CD4-positive, alpha-beta T cell (primary cell): ENCODE results near the gene RAD9A. TPM values are rescaled to one million over a fixed set of nuclear protein-coding genes. Genes with fewer than 3 reads are reported as not detected.

Source experiments
- ATAC-seq: fragments of 200-7000 bp; cut with Tn5 transposase; one replicate; pipeline ENCODE4 v1.10.0; 2022; ENCODE audit warnings: mild to moderate bottlenecking; ENCODE audit not compliant: poor library complexity
- CTCF ChIA-PET: fragments of 350-600 bp; sonication (Branson Sonifier 250); formaldehyde crosslinking; loops from one replicate; lab custom pipeline; 2021; ENCODE audit warnings: antibody characterized with exemption, inconsistent platforms; lab: Charles Lee
- POLR2A ChIA-PET: fragments of 350-600 bp; sonication (Branson Sonifier 250); formaldehyde crosslinking; loops from one replicate; lab custom pipeline; 2021; ENCODE audit warnings: antibody characterized with exemption, inconsistent platforms; lab: Charles Lee
- DNase-seq, 14 experiments: peaks; one replicate each; pipeline ENCODE4 v3.0.0-alpha.2; 2013 to 2020; ENCODE audit warnings: mixed read lengths in 2 of 14
- H3K27ac ChIP-seq, 2 donors: one replicate each; pipeline versions ENCODE4 v1.5.1 to v1.7.0; 2013; ENCODE audit warnings: low read length in 2 of 2, low read depth in 1 of 2, mild to moderate bottlenecking in 1 of 2
- H3K27me3 ChIP-seq, 2 experiments: 1 replicate in 1 of 2; 2 replicates in 1 of 2; pipeline versions ENCODE4 v1.6.1 to v1.7.0; 2013; ENCODE audit warnings: low read length in 2 of 2, control low read depth in 1 of 2, mild to moderate bottlenecking in 1 of 2, moderate library complexity in 1 of 2; ENCODE audit not compliant: insufficient read depth in 2 of 2, control insufficient read depth in 1 of 2
- H3K36me3 ChIP-seq: one replicate; pipeline ENCODE4 v1.6.1; 2013; ENCODE audit warnings: low read length, control low read depth; ENCODE audit not compliant: insufficient read depth
- H3K4me1 ChIP-seq: one replicate; pipeline ENCODE4 v1.6.1; 2013; ENCODE audit warnings: low read length, control low read depth; ENCODE audit not compliant: insufficient read depth
- H3K4me3 ChIP-seq: one replicate; pipeline ENCODE4 v1.5.1; 2013; ENCODE audit warnings: mild to moderate bottlenecking, low read length, moderate library complexity
- H3K9me3 ChIP-seq, 2 experiments: 1 replicate in 1 of 2; 2 replicates in 1 of 2; pipeline versions ENCODE4 v1.6.1 to v1.7.0; 2013; ENCODE audit warnings: low read length in 2 of 2, mild to moderate bottlenecking in 2 of 2, control low read depth in 1 of 2, moderate library complexity in 1 of 2; ENCODE audit not compliant: control insufficient read depth in 1 of 2, insufficient read depth in 1 of 2
- H3K27ac Mint-ChIP-seq: one replicate; pipeline ENCODE4 v1.8.0; 2020; ENCODE audit warnings: mixed read lengths
- H3K27me3 Mint-ChIP-seq: one replicate; pipeline ENCODE4 v1.8.0; 2021; ENCODE audit warnings: mixed read lengths
- H3K36me3 Mint-ChIP-seq: one replicate; pipeline ENCODE4 v1.8.0; 2021; ENCODE audit warnings: low read depth, mixed read lengths
- H3K4me1 Mint-ChIP-seq: one replicate; pipeline ENCODE4 v1.8.0; 2021; ENCODE audit warnings: low read depth, mixed read lengths
- H3K4me3 Mint-ChIP-seq: one replicate; pipeline ENCODE4 v1.8.0; 2020; ENCODE audit warnings: mild to moderate bottlenecking, mixed read lengths
- H3K9me3 Mint-ChIP-seq: one replicate; pipeline ENCODE4 v1.8.0; 2020; ENCODE audit warnings: mixed read lengths
- intact Hi-C, 2 experiments: fragments of 100-400 bp; cut with DNase I in 1 of 2; cut with micrococcal nuclease in 1 of 2; formaldehyde crosslinking; loops; one replicate each; pipeline versions ENCODE4 v1.15.1 to v1.9.0; 2023 to 2025; cut with DNase I, micrococcal nuclease
- total RNA-seq, 174 experiments: library from RNA in 2 of 174; stranded (reverse) in 2 of 174; gene quantifications; one replicate each; pipeline ENCODE4 v1.2.3 and lab custom pipeline; 2021 to 2026
- TF ChIP-seq, protein P1 (sequence below): fragments of 200-600 bp; IDR thresholded peaks from one replicate; pipeline ENCODE4 v1.8.0; 2022; ENCODE audit warnings: antibody characterized with exemption, mild to moderate bottlenecking

The RAD9A gene
- total RNA-seq, 2 experiments from 2014 or later, result 19.3 to 20.3 TPM

DNA sequence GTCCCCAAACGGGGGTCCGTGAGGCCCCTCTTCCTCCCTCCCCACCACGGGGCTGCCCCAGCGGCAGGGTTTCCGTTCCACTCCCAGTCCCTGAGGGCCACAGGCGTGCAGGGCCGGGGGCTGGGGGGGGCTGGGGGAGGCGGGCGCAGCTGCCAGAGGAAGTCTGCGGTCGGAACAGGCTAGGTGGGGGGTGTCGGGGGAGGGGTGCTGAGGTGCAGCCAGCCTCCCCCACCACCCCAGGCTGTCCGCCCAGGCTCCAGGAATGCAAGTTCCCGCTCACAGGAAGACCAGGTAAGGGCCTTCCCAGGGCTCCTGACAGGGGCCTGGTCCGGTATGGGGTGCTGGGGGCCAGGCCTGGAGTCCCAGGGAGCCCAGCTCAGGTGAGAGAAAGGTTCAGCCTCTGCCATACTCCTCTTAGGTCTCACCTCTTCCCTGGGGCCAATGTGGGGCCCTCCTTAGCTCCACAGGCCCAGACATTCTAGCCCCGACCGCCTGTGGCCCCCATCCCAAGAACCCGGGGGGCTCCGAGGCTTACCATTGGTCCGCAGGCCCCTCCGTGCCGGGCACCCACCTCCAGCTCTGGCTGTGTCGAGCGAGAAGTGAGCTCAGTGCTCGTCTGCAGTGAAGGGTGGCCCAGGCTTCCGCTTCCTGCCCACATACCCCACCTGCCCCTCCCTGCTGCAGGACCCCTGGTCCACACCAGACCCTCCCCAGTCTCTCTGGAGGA is 45.5 kb downstream of the RAD9A start, which contains the start of gene PTPRCAP:
Gene PTPRCAP (minus strand): TSS at position 601 of the 727 bp plus-strand sequence. CDS start 63 bp downstream, at position 538.
- Histone ChIP-seq H3K36me3 (peaks cover 40% of the 10 kb centered on the region), H3K9me3 (no peaks in the 10 kb centered on the region), H3K27ac (peak within 1 kb of the TSS; percentile 72 to 94), H3K4me3 (peak within 1 kb of the TSS; percentile 97), H3K27me3 (no peaks in the 10 kb centered on the region), H3K4me1 (peaks cover 81% of the 10 kb centered on the region)
- ChIA-PET CTCF (interaction anchor here (0.9 to 4.3 kb wide), 9 partner anchors 17 to 86 kb away, joined by 3 to 21 read pairs (median 4); partner anchors contain the start of genes PPP1CA, TBC1D10C and TMEM134), POLR2A (interaction anchor here (0.6 to 17.7 kb wide), 29 partner anchors 9 to 1016 kb away, joined by 3 to 411 read pairs (median 8); partner anchors contain the start of genes AIP, CABP4, CARNS1 and CDK2AP2)
- peak; percentile 57 to 91 (median 82) for DNase-seq
- peak within 1 kb of the TSS; percentile 98 for H3K27ac Mint-ChIP-seq
- H3K4me1 Mint-ChIP-seq, result peaks cover 69% of the 10 kb centered on the region
- TF ChIP-seq, protein P1, sequence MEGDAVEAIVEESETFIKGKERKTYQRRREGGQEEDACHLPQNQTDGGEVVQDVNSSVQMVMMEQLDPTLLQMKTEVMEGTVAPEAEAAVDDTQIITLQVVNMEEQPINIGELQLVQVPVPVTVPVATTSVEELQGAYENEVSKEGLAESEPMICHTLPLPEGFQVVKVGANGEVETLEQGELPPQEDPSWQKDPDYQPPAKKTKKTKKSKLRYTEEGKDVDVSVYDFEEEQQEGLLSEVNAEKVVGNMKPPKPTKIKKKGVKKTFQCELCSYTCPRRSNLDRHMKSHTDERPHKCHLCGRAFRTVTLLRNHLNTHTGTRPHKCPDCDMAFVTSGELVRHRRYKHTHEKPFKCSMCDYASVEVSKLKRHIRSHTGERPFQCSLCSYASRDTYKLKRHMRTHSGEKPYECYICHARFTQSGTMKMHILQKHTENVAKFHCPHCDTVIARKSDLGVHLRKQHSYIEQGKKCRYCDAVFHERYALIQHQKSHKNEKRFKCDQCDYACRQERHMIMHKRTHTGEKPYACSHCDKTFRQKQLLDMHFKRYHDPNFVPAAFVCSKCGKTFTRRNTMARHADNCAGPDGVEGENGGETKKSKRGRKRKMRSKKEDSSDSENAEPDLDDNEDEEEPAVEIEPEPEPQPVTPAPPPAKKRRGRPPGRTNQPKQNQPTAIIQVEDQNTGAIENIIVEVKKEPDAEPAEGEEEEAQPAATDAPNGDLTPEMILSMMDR, result no peak
- intact Hi-C loops, result loop anchor here (1.0 to 2.0 kb wide), 6 partner anchors 9 to 70 kb away; partner anchors contain the start of genes PPP1CA (in 1 of the 2) and TMEM134 (in 1 of the 2)
- ATAC-seq, result peak; percentile 59
- H3K9me3 Mint-ChIP-seq, result no peaks in the 10 kb centered on the region
- peaks cover 60% of the 10 kb centered on the region for H3K36me3 Mint-ChIP-seq
- H3K4me3 Mint-ChIP-seq, result peak within 1 kb of the TSS; percentile 98
- no peaks in the 10 kb centered on the region for H3K27me3 Mint-ChIP-seq

DNA sequence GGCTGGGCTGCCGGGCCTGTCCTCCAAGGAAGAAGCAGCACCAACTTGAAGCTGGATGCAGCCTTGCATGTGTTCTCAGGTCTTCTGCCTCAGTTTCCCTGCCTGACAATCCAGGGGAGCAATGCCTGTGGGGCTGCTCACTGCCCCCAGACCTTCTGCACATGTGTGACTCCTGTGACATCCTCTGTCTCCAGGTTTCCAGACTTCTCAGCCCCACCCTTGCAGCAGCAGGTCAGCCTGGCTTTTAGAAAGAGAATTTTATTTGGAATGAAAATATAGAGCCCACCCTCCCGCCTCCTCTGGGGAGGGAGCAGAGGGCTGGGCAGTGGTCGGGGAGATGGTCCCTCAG is 46.0 kb downstream of the RAD9A start:
- Histone ChIP-seq H3K9me3 (no peaks in the 10 kb centered on the region), H3K4me1 (peaks cover 81% of the 10 kb centered on the region), H3K27ac (peak overlapping the region; percentile 72 to 94), H3K36me3 (peaks cover 35% of the 10 kb centered on the region), H3K27me3 (no peaks in the 10 kb centered on the region), H3K4me3 (peak overlapping the region; percentile 97)
- Mint-ChIP-seq H3K4me1 (peaks cover 69% of the 10 kb centered on the region), H3K36me3 (peaks cover 54% of the 10 kb centered on the region), H3K27ac (peak overlapping the region; percentile 98), H3K4me3 (peak overlapping the region; percentile 98), H3K9me3 (no peaks in the 10 kb centered on the region), H3K27me3 (no peaks in the 10 kb centered on the region)
- intact Hi-C loops, result loop anchor here (1.0 to 2.0 kb wide), 7 partner anchors 9 to 69 kb away; partner anchors contain the start of genes PPP1CA (in 1 of the 2) and TMEM134 (in 1 of the 2)
- ATAC-seq, result no peak
- ChIA-PET POLR2A (interaction anchor here (1.0 to 17.7 kb wide), 27 partner anchors 9 to 319 kb away, joined by 3 to 411 read pairs (median 11); partner anchors contain the start of genes AIP, CABP4, CARNS1 and CDK2AP2), CTCF (interaction anchor here (0.8 to 4.3 kb wide), 7 partner anchors 17 to 55 kb away, joined by 3 to 21 read pairs (median 6); partner anchors contain the start of genes PPP1CA, TBC1D10C and TMEM134)
- TF ChIP-seq, protein P1, result no peak
- DNase-seq, result no peak

DNA sequence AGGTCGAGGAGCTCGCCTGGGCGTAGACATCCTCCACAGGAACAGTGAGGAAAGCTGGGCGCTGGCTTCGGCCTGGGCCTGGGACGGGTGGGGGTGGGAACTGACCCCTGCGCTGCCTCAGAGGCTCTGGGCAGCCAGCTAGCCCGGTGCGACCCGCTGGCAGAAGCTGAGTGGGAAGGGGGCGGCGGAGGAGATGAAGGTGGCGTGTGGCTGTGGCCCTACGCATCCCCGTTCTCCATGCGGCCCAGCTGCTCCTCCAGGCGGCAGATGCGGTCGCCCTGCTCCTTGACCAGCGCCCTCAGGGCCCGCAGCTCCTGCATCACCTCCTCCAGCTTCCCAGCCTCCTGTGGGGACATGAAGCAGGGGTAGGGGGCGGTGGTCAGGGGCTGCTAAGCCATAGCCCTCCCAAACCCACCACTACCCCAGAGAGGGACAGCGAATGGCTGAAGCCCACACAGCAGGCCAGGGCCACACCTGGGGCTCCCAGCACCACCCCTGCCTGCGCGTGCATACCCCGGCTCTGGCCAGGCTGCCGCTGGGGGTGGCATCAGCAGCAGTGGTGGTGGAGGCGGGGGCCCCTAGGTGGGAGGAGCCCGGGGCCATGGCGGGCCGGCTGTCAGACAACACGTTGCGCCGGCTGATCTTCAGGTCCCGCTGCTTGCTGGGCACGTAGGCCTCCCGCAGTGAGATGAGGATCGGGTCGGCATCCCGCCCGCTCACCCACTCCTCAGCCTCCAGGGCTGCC is 46.5 kb downstream of the RAD9A start:
- ATAC-seq (peak; percentile 47), DNase-seq (peak; percentile 52 to 87 (median 77))
- Histone ChIP-seq H3K27ac (peak overlapping the region; percentile 72 to 94), H3K27me3 (no peaks in the 10 kb centered on the region), H3K9me3 (no peaks in the 10 kb centered on the region), H3K4me1 (peaks cover 80% of the 10 kb centered on the region), H3K4me3 (peak overlapping the region; percentile 97), H3K36me3 (peaks cover 29% of the 10 kb centered on the region)
- ChIA-PET CTCF (interaction anchor here (0.8 to 4.3 kb wide), 7 partner anchors 18 to 56 kb away, joined by 3 to 21 read pairs (median 6); partner anchors contain the start of genes PPP1CA, TBC1D10C and TMEM134), POLR2A (interaction anchor here (1.0 to 17.7 kb wide), 26 partner anchors 10 to 319 kb away, joined by 3 to 411 read pairs (median 12); partner anchors contain the start of genes AIP, CABP4, CARNS1 and CDK2AP2)
- Mint-ChIP-seq H3K27me3 (no peaks in the 10 kb centered on the region), H3K27ac (peak overlapping the region; percentile 98), H3K4me3 (peak overlapping the region; percentile 98), H3K4me1 (peaks cover 66% of the 10 kb centered on the region), H3K36me3 (peaks cover 49% of the 10 kb centered on the region), H3K9me3 (no peaks in the 10 kb centered on the region)
- intact Hi-C loops, result loop anchor here in 1 of 2 experiments (1.0 kb wide), 1 partner anchor 17 kb away; no protein-coding TSS in a partner anchor
- TF ChIP-seq, protein P1, result no peak
